Lung (tissue), 12 donors: ENCODE results near the gene LTBP1. TPM values are rescaled to one million over a fixed set of nuclear protein-coding genes. Genes with fewer than 3 reads are reported as not detected.

Experiments used
- ATAC-seq: fragments of 200-7000 bp; cut with Tn5 transposase; one replicate; pipeline ENCODE4 v1.9.1; 2020; ENCODE audit warnings: moderate number of reproducible peaks; ENCODE audit not compliant: insufficient read depth, low FRiP score
- DNase-seq, 3 donors: peaks; one replicate each; pipeline ENCODE4 v3.0.0-alpha.2; 2013 to 2017
- H3K27ac ChIP-seq, 2 donors: one replicate each; pipeline ENCODE4 v1.5.1; 2013; ENCODE audit warnings: mild to moderate bottlenecking in 2 of 2, moderate library complexity in 2 of 2, control low read depth in 1 of 2, inconsistent platforms in 1 of 2, low read depth in 1 of 2, low read length in 1 of 2
- H3K27me3 ChIP-seq, 3 donors: one replicate each; pipeline ENCODE4 v1.5.1; 2013; ENCODE audit warnings: low read length in 2 of 3; ENCODE audit not compliant: control insufficient read depth in 3 of 3, insufficient read depth in 3 of 3
- H3K36me3 ChIP-seq, 4 donors: one replicate each; pipeline ENCODE4 v1.5.1; 2013; ENCODE audit warnings: low read length in 4 of 4, mild to moderate bottlenecking in 1 of 4, moderate library complexity in 1 of 4; ENCODE audit not compliant: control insufficient read depth in 4 of 4, insufficient read depth in 4 of 4
- H3K4me1 ChIP-seq, 5 donors: one replicate each; pipeline ENCODE4 v1.5.1; 2013; ENCODE audit warnings: low read length in 5 of 5, mild to moderate bottlenecking in 2 of 5, moderate library complexity in 1 of 5; ENCODE audit not compliant: control insufficient read depth in 5 of 5, insufficient read depth in 5 of 5
- H3K4me3 ChIP-seq: one replicate; pipeline ENCODE4 v1.5.1; 2013; ENCODE audit warnings: mild to moderate bottlenecking, control low read depth, moderate library complexity
- H3K9ac ChIP-seq, 2 donors: one replicate each; pipeline ENCODE4 v1.5.1; 2013; ENCODE audit warnings: low read length in 2 of 2, control low read depth in 1 of 2; ENCODE audit not compliant: insufficient read depth in 1 of 2
- H3K9me3 ChIP-seq, 4 donors: one replicate each; pipeline ENCODE4 v1.5.1; 2013; ENCODE audit warnings: low read length in 3 of 4, mild to moderate bottlenecking in 1 of 4, moderate library complexity in 1 of 4; ENCODE audit not compliant: control insufficient read depth in 4 of 4, insufficient read depth in 3 of 4
- WGBS, 2 donors: extraction: QIAGEN DNeasy Blood & Tissue Kit; methylation state at CpG; one replicate each; pipeline ENCODE4 v1.1.7; 2013; 5-methylcytosine and 5-hydroxymethylcytosine counted together
- polyA plus RNA-seq, 2 donors: library from polyadenylated mRNA; stranded (reverse); fragments of 200-250 nt; gene quantifications; one replicate each; pipeline ENCODE4 v1.2.1, GENCODE V29; 2013
- total RNA-seq, 2 donors: library from RNA; depleted of rRNA in 1 of 2; stranded (reverse); fragments of >200 nt in 1 of 2; gene quantifications; one replicate each; pipeline ENCODE4 v1.2.1, GENCODE V29; 2014 to 2021
- TF ChIP-seq, protein P1 (sequence below): IDR thresholded peaks from 2 replicates; pipeline ENCODE4 v1.5.1; 2012; ENCODE audit warnings: mild to moderate bottlenecking; ENCODE audit errors: control extremely low read depth, extremely low read depth
- donor health status: control.
- donor health status: control.
- donor health status: Bipolar disorder and iron deficiency.
- donor health status: healthy.
- donor health status: DM: yes; HTN: yes; CAD: no.

The LTBP1 gene
- total and polyA plus RNA-seq, 4 donors, result 8.8 to 57.4 (median 28.6) TPM

DNA sequence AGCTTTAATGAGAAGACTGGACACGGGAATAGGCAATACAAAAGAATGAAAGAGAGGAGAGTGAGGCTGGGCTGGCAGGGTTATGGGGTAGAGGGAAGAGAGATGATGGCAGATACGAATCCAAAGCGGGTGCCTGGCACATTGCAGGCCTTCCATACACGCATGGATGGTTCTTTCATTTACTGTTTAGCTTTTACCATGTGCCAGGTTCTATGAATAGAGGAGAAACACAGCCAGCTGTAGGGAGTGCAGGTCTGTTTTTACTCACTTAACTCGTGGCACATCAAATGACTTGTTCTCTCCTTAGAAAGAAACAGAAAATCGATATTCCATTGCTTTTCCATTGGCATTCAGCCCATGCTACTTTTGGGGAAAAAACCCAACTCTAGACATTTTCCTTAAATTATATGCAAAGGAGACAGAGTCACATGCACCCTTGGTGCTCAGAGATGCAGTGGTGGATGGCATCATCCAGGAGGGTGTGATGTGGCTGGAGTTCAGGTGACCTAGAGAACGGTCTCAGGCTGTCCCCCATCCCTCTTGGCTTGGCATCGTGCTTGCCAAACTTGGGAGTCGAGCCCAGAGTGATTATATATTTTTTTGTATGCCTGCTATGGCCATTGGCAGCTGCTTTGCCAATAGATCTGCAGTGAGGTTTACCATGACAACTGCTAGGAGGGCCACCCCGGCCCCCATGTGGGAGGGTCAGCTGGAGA is 6.2 kb downstream of the LTBP1 start:
- no peak overlapping the region for H3K4me3 ChIP-seq
- no peak overlapping the region for H3K9ac ChIP-seq
- H3K4me1 ChIP-seq, result peaks cover 0 to 14% (median 0%) of the 10 kb centered on the region in 5 donors
- TF ChIP-seq, protein P1, sequence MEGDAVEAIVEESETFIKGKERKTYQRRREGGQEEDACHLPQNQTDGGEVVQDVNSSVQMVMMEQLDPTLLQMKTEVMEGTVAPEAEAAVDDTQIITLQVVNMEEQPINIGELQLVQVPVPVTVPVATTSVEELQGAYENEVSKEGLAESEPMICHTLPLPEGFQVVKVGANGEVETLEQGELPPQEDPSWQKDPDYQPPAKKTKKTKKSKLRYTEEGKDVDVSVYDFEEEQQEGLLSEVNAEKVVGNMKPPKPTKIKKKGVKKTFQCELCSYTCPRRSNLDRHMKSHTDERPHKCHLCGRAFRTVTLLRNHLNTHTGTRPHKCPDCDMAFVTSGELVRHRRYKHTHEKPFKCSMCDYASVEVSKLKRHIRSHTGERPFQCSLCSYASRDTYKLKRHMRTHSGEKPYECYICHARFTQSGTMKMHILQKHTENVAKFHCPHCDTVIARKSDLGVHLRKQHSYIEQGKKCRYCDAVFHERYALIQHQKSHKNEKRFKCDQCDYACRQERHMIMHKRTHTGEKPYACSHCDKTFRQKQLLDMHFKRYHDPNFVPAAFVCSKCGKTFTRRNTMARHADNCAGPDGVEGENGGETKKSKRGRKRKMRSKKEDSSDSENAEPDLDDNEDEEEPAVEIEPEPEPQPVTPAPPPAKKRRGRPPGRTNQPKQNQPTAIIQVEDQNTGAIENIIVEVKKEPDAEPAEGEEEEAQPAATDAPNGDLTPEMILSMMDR, result no peak
- WGBS, 2 donors, result 89 to 92% methylated on average over 10 of the region's 10 CpGs
- DNase-seq (no peak), ATAC-seq (no peak)
- no peak overlapping the region for H3K27ac ChIP-seq
- peaks cover 0 to 2% (median 0%) of the 10 kb centered on the region in 4 donors for H3K36me3 ChIP-seq
- no peaks in the 10 kb centered on the region for H3K9me3 ChIP-seq
- peaks cover 0 to 8% (median 0%) of the 10 kb centered on the region in 3 donors for H3K27me3 ChIP-seq

DNA sequence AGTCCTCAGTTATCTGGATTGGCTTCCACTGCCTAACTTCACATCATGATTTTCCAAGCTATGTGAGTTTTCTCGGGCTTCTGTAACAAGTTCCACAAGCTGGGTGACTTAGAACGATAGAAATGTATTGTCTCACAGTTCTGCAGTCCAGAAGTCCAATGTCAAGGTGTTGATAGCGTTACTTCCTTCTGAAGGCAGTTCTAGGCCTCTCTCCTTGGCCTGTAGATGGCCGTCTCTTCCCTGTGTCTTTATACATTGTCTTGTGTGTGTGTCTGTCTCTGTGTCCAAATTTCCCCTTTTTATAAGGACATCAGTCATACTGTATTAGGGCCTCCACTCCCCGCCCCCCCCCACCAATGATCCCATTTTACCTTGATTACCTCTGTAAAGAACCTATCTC is 7.5 kb downstream of the LTBP1 start:
- ATAC-seq (no peak), DNase-seq (no peak)
- H3K36me3 ChIP-seq, result peaks cover 0 to 2% (median 0%) of the 10 kb centered on the region in 4 donors
- peaks cover 0 to 14% (median 0%) of the 10 kb centered on the region in 5 donors for H3K4me1 ChIP-seq
- H3K27me3 ChIP-seq, result no peaks in the 10 kb centered on the region
- H3K4me3 ChIP-seq, result no peak overlapping the region
- TF ChIP-seq, protein P1, result no peak
- no peak overlapping the region for H3K27ac ChIP-seq
- H3K9ac ChIP-seq, result no peak overlapping the region
- 91 to 95% methylated on average over 5 of the region's 5 CpGs for WGBS, 2 donors
- H3K9me3 ChIP-seq, result no peaks in the 10 kb centered on the region

DNA sequence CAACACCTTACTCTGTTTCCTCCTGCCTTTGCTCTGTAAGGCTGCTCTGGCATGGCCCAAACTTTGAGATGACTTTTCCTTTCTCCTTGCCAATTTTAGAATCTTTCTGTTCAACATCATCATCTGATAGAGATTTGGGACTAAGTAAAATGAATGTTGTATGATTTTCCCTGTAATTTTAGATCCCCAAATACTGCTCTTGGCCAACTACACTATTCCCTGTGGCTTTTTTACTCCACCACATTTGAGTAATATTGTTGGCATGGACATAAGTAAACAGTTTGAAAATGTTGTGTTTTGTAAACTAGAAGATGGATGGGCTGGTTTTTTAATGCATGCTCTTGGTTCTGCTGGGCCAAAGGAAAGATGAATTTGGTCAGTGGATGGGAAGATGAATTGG is 12.1 kb downstream of the LTBP1 start:
- no peaks in the 10 kb centered on the region for H3K9me3 ChIP-seq
- H3K4me3 ChIP-seq, result no peak overlapping the region
- H3K36me3 ChIP-seq, result peaks cover 0 to 2% (median 0%) of the 10 kb centered on the region in 4 donors
- DNase-seq (no peak), ATAC-seq (no peak)
- peaks cover 0 to 7% (median 0%) of the 10 kb centered on the region in 5 donors for H3K4me1 ChIP-seq
- no peak overlapping the region for H3K27ac ChIP-seq
- TF ChIP-seq, protein P1, result no peak
- H3K9ac ChIP-seq, result no peak overlapping the region
- no peaks in the 10 kb centered on the region for H3K27me3 ChIP-seq

DNA sequence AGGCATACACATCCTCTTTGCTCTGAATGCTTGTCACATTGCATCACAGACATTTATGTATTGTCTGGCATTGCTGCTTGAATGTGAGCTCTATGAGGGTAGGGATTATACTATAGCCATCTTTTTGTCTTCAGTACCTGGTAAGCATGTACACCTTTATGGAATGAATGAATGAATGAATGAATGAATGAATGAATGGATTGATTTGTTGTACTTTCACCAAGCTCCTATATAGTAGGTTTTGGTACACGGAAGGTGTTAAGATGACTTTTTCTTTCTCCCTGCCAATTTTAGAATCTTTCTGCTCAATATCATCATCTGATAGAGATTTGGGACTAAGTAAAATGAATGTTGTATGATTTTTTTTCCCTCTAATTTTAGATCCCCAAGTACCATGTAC is 13.5 kb downstream of the LTBP1 start:
- ATAC-seq (no peak), DNase-seq (no peak)
- peaks cover 0 to 2% (median 0%) of the 10 kb centered on the region in 4 donors for H3K36me3 ChIP-seq
- H3K27me3 ChIP-seq, result no peaks in the 10 kb centered on the region
- TF ChIP-seq, protein P1, result no peak
- H3K4me1 ChIP-seq, result peaks cover 0 to 7% (median 0%) of the 10 kb centered on the region in 5 donors
- 100% methylated on average over 1 of the region's 1 CpG for WGBS, 2 donors
- H3K9ac ChIP-seq, result no peak overlapping the region
- H3K9me3 ChIP-seq, result no peaks in the 10 kb centered on the region
- H3K4me3 ChIP-seq, result no peak overlapping the region
- peak overlapping the region in 1 of 2 donors; percentile 54 for H3K27ac ChIP-seq
